GM04504 (cell line): ENCODE results near the gene HLA-DQB1.

Source experiments
- DNase-seq: peaks from one replicate; pipeline ENCODE4 v3.0.0-alpha.2; 2012; ENCODE audit warnings: low read depth

Gene HLA-DQB1

GRCh38 chr6:32625137-32625536, 41.3 kb downstream of the HLA-DQB1 start:
- DNase-seq, result no peak

GRCh38 chr6:32624565-32624964, 41.9 kb downstream of the HLA-DQB1 start:
- no peak for DNase-seq

GRCh38 chr6:32623693-32624092, 42.8 kb downstream of the HLA-DQB1 start:
- DNase-seq, result no peak

GRCh38 chr6:32622545-32623401, 43.7 kb downstream of the HLA-DQB1 start:
- no peak for DNase-seq

GRCh38 chr6:32621372-32621771, 45.1 kb downstream of the HLA-DQB1 start:
- DNase-seq, result no peak

- no peak for DNase-seq
These were observed 48.7 kb downstream of the HLA-DQB1 start for GRCh38 chr6:32617751-32618150.

GRCh38 chr6:32615885-32616532, 50.4 kb downstream of the HLA-DQB1 start:
- DNase-seq, result no peak

GRCh38 chr6:32614366-32615081, 51.9 kb downstream of the HLA-DQB1 start:
- DNase-seq, result no peak

- DNase-seq, result no peak
These were observed 53.0 kb downstream of the HLA-DQB1 start for GRCh38 chr6:32613475-32613874.

GRCh38 chr6:32610682-32611296, 55.7 kb downstream of the HLA-DQB1 start:
- DNase-seq, result no peak

GRCh38 chr6:32609731-32610640, 56.5 kb downstream of the HLA-DQB1 start:
- DNase-seq, result peak; percentile 65
